HG03097 (cell line): ENCODE data around the gene FKBP10.
"Not testable (repeated sequence)": the region's sequence is repeated elsewhere in the genome, so short reads cannot be mapped to it uniquely, and the experiment has no call there.

ENCODE experiments used
- ATAC-seq: cut with Tn5 transposase; IDR thresholded peaks from one replicate; pipeline ENCODE4 v1.9.1; 2021; ENCODE audit not compliant: unreplicated experiment, low FRiP score

Gene FKBP10

GRCh38 chr17:41812381-41813151 is at the start of gene FKBP10:
TSS of gene FKBP10 (plus strand) at chr17:41813004. CDS start at chr17:41813035, 31 bp downstream.
- ATAC-seq, result no peak

GRCh38 chr17:41763327-41763726 is 49.5 kb upstream of the FKBP10 start:
- ATAC-seq, result no peak

GRCh38 chr17:41766135-41766534 is 46.7 kb upstream of the FKBP10 start:
- no peak for ATAC-seq

GRCh38 chr17:41767324-41768042 is 45.3 kb upstream of the FKBP10 start:
- no peak for ATAC-seq

- ATAC-seq, result no peak
Observed at GRCh38 chr17:41768682-41769288, 44.0 kb upstream of the FKBP10 start.

- no peak for ATAC-seq
Observed at GRCh38 chr17:41769346-41769862, 43.4 kb upstream of the FKBP10 start.

GRCh38 chr17:41769985-41770384 is 42.8 kb upstream of the FKBP10 start:
- no peak for ATAC-seq

GRCh38 chr17:41771389-41772206 is 41.2 kb upstream of the FKBP10 start:
- ATAC-seq, result no peak

GRCh38 chr17:41772218-41772585 is 40.6 kb upstream of the FKBP10 start:
- ATAC-seq, result no peak

- no peak for ATAC-seq
Observed at GRCh38 chr17:41772586-41773189, 40.1 kb upstream of the FKBP10 start.

GRCh38 chr17:41773190-41773588 is 39.6 kb upstream of the FKBP10 start:
- ATAC-seq, result no peak

- ATAC-seq, result no peak
Observed at GRCh38 chr17:41773731-41774193, 39.0 kb upstream of the FKBP10 start.

- no peak for ATAC-seq
Observed at GRCh38 chr17:41775394-41776226, 37.2 kb upstream of the FKBP10 start.

- not testable (repeated sequence) for ATAC-seq
Observed at GRCh38 chr17:41776262-41776900, 36.4 kb upstream of the FKBP10 start.

GRCh38 chr17:41777157-41777573 is 35.6 kb upstream of the FKBP10 start:
- no peak for ATAC-seq

GRCh38 chr17:41777574-41778188 is 35.1 kb upstream of the FKBP10 start:
- ATAC-seq, result no peak

GRCh38 chr17:41779954-41780353 is 32.9 kb upstream of the FKBP10 start:
- ATAC-seq, result no peak

GRCh38 chr17:41781404-41782110 is 31.2 kb upstream of the FKBP10 start:
- ATAC-seq, result no peak
